GM12878 (cell line): Measurements from ENCODE around the gene CDK15. TPM values are rescaled to one million over a fixed set of nuclear protein-coding genes. Genes with fewer than 3 reads are reported as not detected.

Experiments used
- ATAC-seq: fragments of 200-7000 bp; cut with Tn5 transposase; 3 replicates; pipeline ENCODE4 v1.9.1; 2020; ENCODE audit warnings: mild to moderate bottlenecking, moderate library complexity
- BruUV-seq: library from RNA; stranded (reverse); fragments of 400-500 nt; replicated peaks from 2 replicates; lab custom pipeline; 2021; lab: Mats Ljungman, UMichigan
- CTCF ChIA-PET: fragments of 300-600 bp; sonication (Branson Sonifier 250); formaldehyde crosslinking; extraction: SDS; loops from one replicate; lab custom pipeline; 2021; ENCODE audit warnings: inconsistent platforms; lab: Yijun Ruan, JAX
- POLR2A ChIA-PET: fragments of 350-600 bp; formaldehyde crosslinking; extraction: SDS; loops from one replicate; lab custom pipeline; 2021; ENCODE audit warnings: inconsistent platforms; lab: Charles Lee
- RAD21 ChIA-PET: fragments of 300-600 bp; sonication (Branson Sonifier 250); formaldehyde crosslinking; loops from one replicate; lab custom pipeline; 2023; ENCODE audit warnings: antibody characterized with exemption; ENCODE audit not compliant: unreplicated experiment; lab: Charles Lee
- SMC1A ChIA-PET: fragments of 300-600 bp; sonication (Branson Sonifier 250); formaldehyde crosslinking; loops from one replicate; lab custom pipeline; 2023; ENCODE audit not compliant: unreplicated experiment, uncharacterized antibody; lab: Charles Lee
- DNase-seq: peaks from one replicate; pipeline ENCODE4 v3.0.0-alpha.2; 2011; ENCODE audit warnings: low read depth, low spot score
- FAIRE-seq: peaks from 3 replicates; lab custom pipeline; 2011; peaks lifted over from hg19 to GRCh38; lab: Jason Lieb, UNC
- H2AFZ ChIP-seq: 2 replicates; pipeline ENCODE4 v1.6.0; 2011; ENCODE audit warnings: low read depth, low read length, control low read depth; ENCODE audit not compliant: control insufficient read depth
- H3K27ac ChIP-seq: 2 replicates; pipeline ENCODE4 v1.5.1; 2011; ENCODE audit warnings: control low read depth; ENCODE audit not compliant: control insufficient read depth, insufficient read depth
- H3K27me3 ChIP-seq, 2 experiments: replicated peaks in 1 of 2; 2 replicates each; pipeline versions ENCODE4 v1.6.0 to v1.6.1; 2011; ENCODE audit warnings: low read length in 1 of 2; ENCODE audit not compliant: control insufficient read depth in 2 of 2, insufficient read depth in 2 of 2
- H3K36me3 ChIP-seq, 2 experiments: 2 replicates each; pipeline ENCODE4 v1.5.1; 2011; ENCODE audit warnings: low read length in 1 of 2; ENCODE audit not compliant: control insufficient read depth in 2 of 2, insufficient read depth in 2 of 2
- H3K4me1 ChIP-seq: 2 replicates; pipeline ENCODE4 v1.6.1; 2011; ENCODE audit warnings: mild to moderate bottlenecking, low read length, moderate library complexity, mixed read lengths; ENCODE audit not compliant: control insufficient read depth, insufficient read depth
- H3K4me2 ChIP-seq: 2 replicates; pipeline ENCODE4 v1.6.0; 2011; ENCODE audit warnings: control low read depth; ENCODE audit not compliant: control insufficient read depth, insufficient read depth
- H3K4me3 ChIP-seq: fragments of 200-600 bp; sonication (generic); 2 replicates; pipeline ENCODE4 v1.5.1; 2016
- H3K79me2 ChIP-seq: 2 replicates; pipeline ENCODE4 v1.6.0; 2011; ENCODE audit warnings: low read length; ENCODE audit not compliant: control insufficient read depth, insufficient read depth
- H3K9ac ChIP-seq: 2 replicates; pipeline ENCODE4 v1.8.0; 2011; ENCODE audit warnings: low read length, control low read depth, mixed read lengths; ENCODE audit not compliant: control insufficient read depth, insufficient read depth
- H3K9me3 ChIP-seq: replicated peaks from 3 replicates; pipeline ENCODE4 v1.5.1; 2011; ENCODE audit warnings: mild to moderate bottlenecking, low read length; ENCODE audit not compliant: control insufficient read depth, insufficient read depth
- H4K20me1 ChIP-seq: 2 replicates; pipeline ENCODE4 v1.6.0; 2011; ENCODE audit not compliant: control insufficient read depth, insufficient read depth
- ATF2 ChIP-seq: IDR thresholded peaks from 2 replicates; pipeline ENCODE4 v1.6.1; 2012; ENCODE audit warnings: low read length, inconsistent platforms
- CBX5 ChIP-seq: sonication (generic); IDR thresholded peaks from 2 replicates; pipeline ENCODE4 v1.6.1; 2016; ENCODE audit warnings: low read depth, moderate library complexity, mild to moderate bottlenecking, inconsistent platforms
- ESRRA ChIP-seq: IDR thresholded peaks from 2 replicates; pipeline ENCODE4 v1.6.1; 2012; ENCODE audit warnings: mild to moderate bottlenecking, low read length, improper control_type of control experiment
- IRF3 ChIP-seq: fragments of 450-650 bp; IDR thresholded peaks from 2 replicates; pipeline ENCODE4 v1.6.1; 2014; ENCODE audit warnings: mild to moderate bottlenecking
- JUND ChIP-seq: IDR thresholded peaks from 2 replicates; pipeline ENCODE4 v1.6.1; 2012; ENCODE audit warnings: low read depth, mild to moderate bottlenecking, low read length, improper control_type of control experiment, moderate library complexity
- KLF5 ChIP-seq: fragments of 450-650 bp; IDR thresholded peaks from 2 replicates; pipeline ENCODE4 v1.6.1; 2014; ENCODE audit warnings: mild to moderate bottlenecking; ENCODE audit not compliant: partially characterized antibody
- MEF2B ChIP-seq: fragments of 450-650 bp; IDR thresholded peaks from 2 replicates; pipeline ENCODE4 v1.6.1; 2018; ENCODE audit warnings: mild to moderate bottlenecking, moderate library complexity; ENCODE audit not compliant: partially characterized antibody, poor library complexity, severe bottlenecking
- NBN ChIP-seq: fragments of 450-650 bp; IDR thresholded peaks from 2 replicates; pipeline ENCODE4 v1.6.1; 2016
- NFXL1 ChIP-seq: fragments of 450-650 bp; IDR thresholded peaks from 2 replicates; pipeline ENCODE4 v1.6.1; 2017; ENCODE audit warnings: antibody characterized with exemption, mild to moderate bottlenecking, borderline replicate concordance
- PBX3 ChIP-seq: IDR thresholded peaks from 2 replicates; pipeline ENCODE4 v1.6.1; 2011; ENCODE audit warnings: mild to moderate bottlenecking, low read depth, low read length, moderate library complexity; ENCODE audit not compliant: insufficient replicate concordance
- SIN3A ChIP-seq: IDR thresholded peaks from 2 replicates; pipeline ENCODE4 v1.6.1; 2012; ENCODE audit warnings: low read depth, low read length, improper control_type of control experiment
- STAT3 ChIP-seq: IDR thresholded peaks from 2 replicates; pipeline ENCODE4 v1.6.1; 2011; ENCODE audit warnings: low read depth, low read length, improper control_type of control experiment
- TARDBP ChIP-seq: IDR thresholded peaks from 2 replicates; pipeline ENCODE4 v1.6.1; 2016; ENCODE audit warnings: borderline replicate concordance
- TCF3 ChIP-seq: IDR thresholded peaks from 2 replicates; pipeline ENCODE4 v1.6.1; 2012; ENCODE audit warnings: low read depth, mild to moderate bottlenecking, low read length, borderline replicate concordance; ENCODE audit not compliant: insufficient read depth
- WRNIP1 ChIP-seq: IDR thresholded peaks from 2 replicates; pipeline ENCODE4 v1.6.1; 2011; ENCODE audit warnings: low read depth, low read length, improper control_type of control experiment, borderline replicate concordance
- ZNF207 ChIP-seq: fragments of 450-650 bp; IDR thresholded peaks from 2 replicates; pipeline ENCODE4 v1.6.1; 2014; ENCODE audit warnings: antibody characterized with exemption, mild to moderate bottlenecking, borderline replicate concordance
- ZNF24 ChIP-seq: fragments of 450-650 bp; IDR thresholded peaks from 2 replicates; pipeline ENCODE4 v1.6.1; 2017; ENCODE audit warnings: antibody characterized with exemption, mild to moderate bottlenecking
- ZNF592 ChIP-seq: fragments of 450-650 bp; IDR thresholded peaks from 2 replicates; pipeline ENCODE4 v1.6.1; 2017; ENCODE audit warnings: mild to moderate bottlenecking, moderate library complexity
- WGBS: methylation state at CpG from one replicate; pipeline ENCODE4 v1.1.6; 2016; ENCODE audit warnings: low lambda C conversion rate; ENCODE audit not compliant: insufficient replicate concordance, insufficient coverage; ENCODE audit errors: missing lambda C conversion rate; 5-methylcytosine and 5-hydroxymethylcytosine counted together
- in situ Hi-C: fragments of 300-500 bp; cut with MboI; formaldehyde crosslinking; loops from 9 replicates; pipeline ENCODE4 v1.14.3; 2018; ENCODE audit warnings: mixed read lengths
- intact Hi-C: fragments of 100-400 bp; cut with micrococcal nuclease; formaldehyde crosslinking; loops from one replicate; pipeline ENCODE4 v1.14.2; 2022; ENCODE audit not compliant: unreplicated experiment
- polyA plus RNA-seq, 11 experiments: library from polyadenylated mRNA; depleted of rRNA in 4 of 11; unstranded in 6 of 11; stranded (reverse) in 5 of 11; fragments of >200 nt; fragmentation: Nextera tagmentation in 4 of 11; fragmentation: Illumina TruSeq in 1 of 11; extraction: Ambion mirVana in 4 of 11; extraction: Trizol in 1 of 11; gene quantifications; 1 replicate in 1 of 11; 2 replicates in 10 of 11; pipeline versions ENCODE4 v1.2.1 to v1.2.3, GENCODE V29; 2011 to 2016; ENCODE audit warnings: inconsistent platforms in 2 of 11, missing spikeins in 2 of 11, low read depth in 1 of 11
- total RNA-seq, 4 experiments: library from RNA; depleted of rRNA in 3 of 4; stranded (reverse); fragments of >200 nt in 3 of 4; fragmentation: Illumina TruSeq in 1 of 4; extraction: Trizol in 1 of 4; gene quantifications; 2 replicates each; pipeline versions ENCODE4 v1.2.1 to v1.2.3, GENCODE V29; 2013 to 2021

CDK15 gene
- total and polyA plus RNA-seq, 10 of the 15 experiments (the other 5 are each of a cell fraction or from before 2014, with no cell fraction given), result 0.01 to 0.04 TPM; not detected in 8

GRCh38 chr2:201788371-201788770 is 18.0 kb upstream of the CDK15 start:
- H4K20me1 ChIP-seq, result no peaks in the 10 kb centered on the region
- DNase-seq, result no peak
- no peak for ATAC-seq
- no peak overlapping the region for H3K27ac ChIP-seq
- 3% methylated on average over 3 of the region's 3 CpGs for WGBS
- no peaks in the 10 kb centered on the region for H3K36me3 ChIP-seq
- POLR2A ChIA-PET, result interaction anchor here (0.5 kb wide), 1 partner anchor 20 kb away, joined by 4 read pairs; no protein-coding TSS in a partner anchor
- SMC1A ChIA-PET, result interaction anchor here (1.6 kb wide), 1 partner anchor 10 kb away, joined by 3 read pairs; no protein-coding TSS in a partner anchor
- BruUV-seq, result no TSS peak
- no peaks in the 10 kb centered on the region for H3K4me1 ChIP-seq
- no peak for FAIRE-seq
- RAD21 ChIA-PET, result interaction anchor here (1.1 to 1.6 kb wide), 2 partner anchors 72 to 104 kb away, joined by 3 to 4 read pairs; no protein-coding TSS in a partner anchor
- CTCF ChIA-PET, result interaction anchor here (1.1 kb wide), 1 partner anchor 10 kb away, joined by 3 read pairs; no protein-coding TSS in a partner anchor
- no peak overlapping the region for H3K4me2 ChIP-seq
- in situ Hi-C loops, result no loop called here
- H3K27me3 ChIP-seq, result no peaks in the 10 kb centered on the region
- no peak overlapping the region for H3K4me3 ChIP-seq
- no peak overlapping the region for H3K9ac ChIP-seq
- no peaks in the 10 kb centered on the region for H3K9me3 ChIP-seq
- intact Hi-C loops, result loop anchor here (10.0 kb wide), 1 partner anchor 554 kb away; no protein-coding TSS in a partner anchor
- no peak overlapping the region for H2AFZ ChIP-seq
- H3K79me2 ChIP-seq, result no peaks in the 10 kb centered on the region
- TF ChIP-seq ZNF592 (no peak), WRNIP1 (no peak), NBN (no peak), ESRRA (no peak), STAT3 (no peak), ATF2 (no peak), SIN3A (no peak), KLF5 (no peak), MEF2B (no peak), IRF3 (no peak), ZNF207 (no peak), TARDBP (no peak), PBX3 (no peak), CBX5 (no peak), TCF3 (no peak), NFXL1 (no peak), JUND (no peak), ZNF24 (no peak)
